Esophagus muscularis mucosa (tissue), 4 donors: ENCODE data around the gene AGK. TPM values are rescaled to one million over a fixed set of nuclear protein-coding genes. Genes with fewer than 3 reads are reported as not detected.

ENCODE experiments used
- DNase-seq: peaks from one replicate; pipeline ENCODE4 v3.0.0-alpha.2; 2017; ENCODE audit errors: extremely low spot score
- H3K27ac ChIP-seq, 4 donors: fragments of 200-600 bp; sonication (generic); replicated peaks in 1 of 4; 1 replicate in 3 of 4; 2 replicates in 1 of 4; pipeline ENCODE4 v1.5.1; 2016 to 2019; ENCODE audit warnings: mild to moderate bottlenecking in 1 of 4
- H3K27me3 ChIP-seq, 4 donors: fragments of 200-600 bp; sonication (generic); one replicate each; pipeline versions ENCODE4 v1.5.1 to v1.6.0; 2016 to 2019
- H3K36me3 ChIP-seq, 4 donors: fragments of 200-600 bp; sonication (generic); one replicate each; pipeline ENCODE4 v1.5.1; 2016 to 2019
- H3K4me1 ChIP-seq, 4 donors: fragments of 200-600 bp; sonication (generic); one replicate each; pipeline ENCODE4 v1.5.1; 2016 to 2019
- H3K4me3 ChIP-seq, 4 donors: fragments of 200-600 bp; sonication (generic); 1 replicate in 2 of 4; 2 replicates in 2 of 4; pipeline ENCODE4 v1.5.1; 2016 to 2019; ENCODE audit warnings: mild to moderate bottlenecking in 4 of 4, moderate library complexity in 1 of 4
- H3K9me3 ChIP-seq, 4 donors: fragments of 200-600 bp; sonication (generic); 1 replicate in 3 of 4; 2 replicates in 1 of 4; pipeline ENCODE4 v1.5.1; 2016 to 2019
- CTCF ChIP-seq, 3 experiments: fragments of 200-600 bp in 2 of 3; fragments of 450-650 bp in 1 of 3; sonication (generic) in 2 of 3; IDR thresholded peaks; one replicate each; pipeline ENCODE4 v1.5.1; 2017 to 2019; ENCODE audit warnings: antibody characterized with exemption in 3 of 3, mild to moderate bottlenecking in 2 of 3, moderate library complexity in 1 of 3
- EP300 ChIP-seq: sonication (generic); formaldehyde crosslinking; IDR thresholded peaks from one replicate; pipeline ENCODE4 v1.6.1; 2017; ENCODE audit warnings: antibody characterized with exemption
- POLR2A ChIP-seq: fragments of 450-650 bp; IDR thresholded peaks from one replicate; pipeline ENCODE4 v1.6.1; 2017; ENCODE audit warnings: antibody characterized with exemption, moderate library complexity, mild to moderate bottlenecking, low read depth
- POLR2AphosphoS5 ChIP-seq, 2 donors: sonication (generic); formaldehyde crosslinking; IDR thresholded peaks; one replicate each; pipeline ENCODE4 v1.6.1; 2017; ENCODE audit warnings: antibody characterized with exemption in 2 of 2
- WGBS: methylation state at CpG from one replicate; pipeline ENCODE4 v1.1.5; 2018; 5-methylcytosine and 5-hydroxymethylcytosine counted together
- intact Hi-C: fragments of 100-400 bp; cut with DNase I; formaldehyde crosslinking; loops from one replicate; pipeline ENCODE4 v1.15.1; 2023
- total RNA-seq, 4 donors: library from RNA; depleted of rRNA; stranded (reverse); fragments of >200 nt; gene quantifications; one replicate each; pipeline versions ENCODE4 v1.1.0 to v1.2.1, GENCODE V29; 2016

Gene AGK
- total RNA-seq, 4 donors from 2014 or later = 17.9 to 23.4 (median 19.2) TPM

- no peak for TF ChIP-seq EP300
- no peak for TF ChIP-seq CTCF (IDR thresholded peaks at IDR 0.05)
- TF ChIP-seq POLR2A = no peak
- TF ChIP-seq POLR2AphosphoS5 (IDR thresholded peaks at IDR 0.05) = no peak
- peaks cover 0 to 8% (median 2%) of the 10 kb centered on the region in 4 donors for H3K4me1 ChIP-seq
- 98% methylated on average over 3 of the region's 3 CpGs for WGBS
- no peak for DNase-seq
- no peaks in the 10 kb centered on the region for H3K9me3 ChIP-seq
- intact Hi-C loops = no loop called here
- no peaks in the 10 kb centered on the region for H3K27me3 ChIP-seq
- peaks cover 0 to 27% (median 8%) of the 10 kb centered on the region in 4 donors for H3K36me3 ChIP-seq
- no peak overlapping the region for H3K4me3 ChIP-seq
- H3K27ac ChIP-seq = no peak overlapping the region
Measured at GRCh38 chr7:141590071-141590470, 38.9 kb downstream of the AGK start.

GRCh38 chr7:141590666-141591065, 39.5 kb downstream of the AGK start:
- Histone ChIP-seq H3K4me1 (peaks cover 0 to 4% (median under 1%) of the 10 kb centered on the region in 4 donors), H3K27me3 (no peaks in the 10 kb centered on the region), H3K27ac (no peak overlapping the region), H3K4me3 (no peak overlapping the region), H3K36me3 (peaks cover 0 to 28% (median 9%) of the 10 kb centered on the region in 4 donors), H3K9me3 (no peaks in the 10 kb centered on the region)
- no peak for DNase-seq
- TF ChIP-seq EP300 (no peak), POLR2AphosphoS5 (IDR thresholded peaks at IDR 0.05) (no peak), CTCF (IDR thresholded peaks at IDR 0.05) (no peak), POLR2A (no peak)
- intact Hi-C loops = no loop called here
- WGBS = 90% methylated on average over 3 of the region's 3 CpGs

- Histone ChIP-seq H3K27me3 (no peaks in the 10 kb centered on the region), H3K27ac (no peak overlapping the region), H3K4me3 (no peak overlapping the region), H3K4me1 (no peaks in the 10 kb centered on the region), H3K9me3 (no peaks in the 10 kb centered on the region), H3K36me3 (peaks cover 0 to 46% (median 19%) of the 10 kb centered on the region in 4 donors)
- DNase-seq = no peak
- TF ChIP-seq POLR2AphosphoS5 (IDR thresholded peaks at IDR 0.05) = no peak
- TF ChIP-seq CTCF (IDR thresholded peaks at IDR 0.05) = no peak
- intact Hi-C loops = no loop called here
- 68% methylated on average over 2 of the region's 2 CpGs for WGBS
Measured at GRCh38 chr7:141593134-141593533, 41.9 kb downstream of the AGK start.

GRCh38 chr7:141597966-141598365, 46.8 kb downstream of the AGK start:
- intact Hi-C loops = no loop called here
- H3K9me3 ChIP-seq = no peaks in the 10 kb centered on the region
- TF ChIP-seq POLR2AphosphoS5 (IDR thresholded peaks at IDR 0.05) (no peak), CTCF (IDR thresholded peaks at IDR 0.05) (no peak), POLR2A (no peak), EP300 (no peak)
- no peaks in the 10 kb centered on the region for H3K27me3 ChIP-seq
- DNase-seq = no peak
- no peak overlapping the region for H3K4me3 ChIP-seq
- 86% methylated on average over 2 of the region's 2 CpGs for WGBS
- no peak overlapping the region for H3K27ac ChIP-seq
- H3K4me1 ChIP-seq = no peaks in the 10 kb centered on the region
- H3K36me3 ChIP-seq = peaks cover 3 to 52% (median 23%) of the 10 kb centered on the region in 4 donors

- Histone ChIP-seq H3K27ac (no peak overlapping the region), H3K9me3 (no peaks in the 10 kb centered on the region), H3K27me3 (no peaks in the 10 kb centered on the region), H3K36me3 (peaks cover 3 to 48% (median 23%) of the 10 kb centered on the region in 4 donors), H3K4me1 (no peaks in the 10 kb centered on the region), H3K4me3 (no peak overlapping the region)
- DNase-seq = no peak
- intact Hi-C loops = no loop called here
- 95% methylated on average over 2 of the region's 2 CpGs for WGBS
- TF ChIP-seq POLR2AphosphoS5 (IDR thresholded peaks at IDR 0.05) (no peak), POLR2A (no peak), EP300 (no peak), CTCF (IDR thresholded peaks at IDR 0.05) (no peak)
Measured at GRCh38 chr7:141598408-141598807, 47.2 kb downstream of the AGK start.
